Measurements from ENCODE around the gene ST3GAL5.

- TF ChIP-seq CTCF (IDR thresholded peaks at IDR 0.05; ENCODE audit: insufficient read depth, low read depth, low read length) (no peak), EZH2 (IDR thresholded peaks at IDR 0.05; ENCODE audit: insufficient read depth, low read length) (no peak)
Observed at GRCh38 chr2:85813211-85813981, 75.4 kb downstream of the ST3GAL5 start.

All from astrocyte (in vitro differentiated cells and primary cell).